DMS153 treated with DMSO at 0.1 percent for 48 hours (cell line): ENCODE measurements around the gene DDX39B.
"Not testable (repeated sequence)": the region's sequence is repeated elsewhere in the genome, so short reads cannot be mapped to it uniquely, and the experiment has no call there.

ENCODE experiments used
- DNase-seq: peaks from one replicate; lab custom pipeline; 2025; ENCODE audit not compliant: unreplicated experiment; lab: John Stamatoyannopoulos, UW

Gene DDX39B

GRCh38 chr6:31487674-31488073, 54.1 kb downstream of the DDX39B start:
- DNase-seq: not testable (repeated sequence)

- DNase-seq: not testable (repeated sequence)
Observed at GRCh38 chr6:31486065-31486837, 55.6 kb downstream of the DDX39B start.

GRCh38 chr6:31485055-31485454, 56.7 kb downstream of the DDX39B start:
- DNase-seq: no peak

- DNase-seq: no peak
Observed at GRCh38 chr6:31483392-31483791, 58.4 kb downstream of the DDX39B start.

- no peak for DNase-seq
Observed at GRCh38 chr6:31480574-31480973, 61.2 kb downstream of the DDX39B start.
